Forelimb muscle (tissue), 1 donor: ENCODE data around the gene DUS4L. TPM values are rescaled to one million over a fixed set of nuclear protein-coding genes. Genes with fewer than 3 reads are reported as not detected.
A peak's percentile ranks its signal among the peaks of the same experiment; 100 is the strongest.
"Not testable (repeated sequence)": the region's sequence is repeated elsewhere in the genome, so short reads cannot be mapped to it uniquely, and the experiment has no call there.

Experiments used
- DNase-seq: peaks from one replicate; pipeline ENCODE4 v3.0.0-alpha.2; 2013; ENCODE audit warnings: low read depth
- polyA plus RNA-seq: library from polyadenylated mRNA; unstranded; fragments of 120-200 nt; gene quantifications from one replicate; pipeline ENCODE4 v1.2.1, GENCODE V29; 2013; ENCODE audit not compliant: insufficient read length

Gene DUS4L, protein sequence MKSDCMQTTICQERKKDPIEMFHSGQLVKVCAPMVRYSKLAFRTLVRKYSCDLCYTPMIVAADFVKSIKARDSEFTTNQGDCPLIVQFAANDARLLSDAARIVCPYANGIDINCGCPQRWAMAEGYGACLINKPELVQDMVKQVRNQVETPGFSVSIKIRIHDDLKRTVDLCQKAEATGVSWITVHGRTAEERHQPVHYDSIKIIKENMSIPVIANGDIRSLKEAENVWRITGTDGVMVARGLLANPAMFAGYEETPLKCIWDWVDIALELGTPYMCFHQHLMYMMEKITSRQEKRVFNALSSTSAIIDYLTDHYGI
- polyA plus RNA-seq: 6.9 TPM

GRCh38 chr7:107563775-107564552, at the start of gene DUS4L, which contains the start of gene COG5:
DUS4L (plus strand) TSS chr7:107563971; CDS start chr7:107567071, 3,100 bp downstream.
COG5 (minus strand) TSS chr7:107563920; CDS start chr7:107563896, 24 bp downstream.
- peak; percentile 44 for DNase-seq

DNA sequence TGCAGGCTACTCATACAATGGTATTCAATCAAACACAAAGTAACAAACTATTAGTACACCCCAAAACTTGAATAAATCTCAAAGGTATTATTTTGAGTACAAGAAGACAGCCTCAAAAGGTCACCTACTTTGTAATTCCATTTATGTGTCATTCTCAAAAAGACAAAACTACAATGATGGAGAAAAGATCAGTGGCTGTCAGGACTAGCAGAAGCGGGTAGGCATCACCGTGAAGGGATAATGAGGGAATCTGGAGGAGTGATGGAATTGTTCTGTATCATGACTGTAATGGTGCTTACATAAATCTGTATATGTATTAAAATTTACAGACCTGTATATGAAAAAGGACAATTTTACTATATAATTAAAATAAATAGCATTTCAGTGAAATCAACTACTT, 37.1 kb upstream of the DUS4L start:
- no peak for DNase-seq

DNA sequence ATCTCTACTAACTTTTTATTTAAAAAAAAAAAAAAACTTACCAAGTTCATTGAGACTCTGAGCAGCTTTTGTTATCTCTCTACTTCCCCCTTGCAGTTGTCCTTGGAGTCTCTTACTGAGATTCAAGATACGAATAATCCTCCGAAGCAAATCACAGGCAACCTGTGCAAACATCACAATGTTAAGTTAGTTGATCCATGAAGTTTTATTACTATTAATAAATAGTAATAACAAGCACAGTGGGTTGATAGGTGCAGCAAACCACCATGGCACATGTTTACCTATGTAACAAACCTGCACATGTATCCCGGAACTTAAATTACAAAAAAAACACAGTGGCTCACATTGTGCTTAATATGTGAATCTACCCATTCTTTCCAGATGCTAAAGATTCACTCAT, 36.6 kb upstream of the DUS4L start:
- DNase-seq: no peak

DNA sequence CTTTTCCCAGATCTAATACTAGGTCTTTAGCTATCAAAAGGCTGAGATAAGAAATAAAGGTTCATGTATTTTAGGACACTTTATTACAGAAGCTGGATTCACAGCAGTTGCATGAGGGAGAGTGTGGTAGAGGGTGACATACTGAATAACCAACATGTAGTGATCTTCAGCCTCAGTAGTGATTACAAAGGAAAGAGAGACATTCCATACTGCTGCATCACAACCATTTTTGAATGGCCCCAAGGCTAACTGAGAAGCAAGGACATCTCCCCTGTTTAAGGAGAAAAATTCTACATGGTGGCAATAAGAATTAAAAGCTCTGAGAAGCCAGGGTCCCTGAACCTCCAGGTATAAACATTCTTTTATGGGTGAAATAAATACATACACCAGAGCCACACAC, 35.3 kb upstream of the DUS4L start:
- no peak for DNase-seq

- DNase-seq: no peak
Measured at GRCh38 chr7:107530751-107531150, 33.0 kb upstream of the DUS4L start.

DNA sequence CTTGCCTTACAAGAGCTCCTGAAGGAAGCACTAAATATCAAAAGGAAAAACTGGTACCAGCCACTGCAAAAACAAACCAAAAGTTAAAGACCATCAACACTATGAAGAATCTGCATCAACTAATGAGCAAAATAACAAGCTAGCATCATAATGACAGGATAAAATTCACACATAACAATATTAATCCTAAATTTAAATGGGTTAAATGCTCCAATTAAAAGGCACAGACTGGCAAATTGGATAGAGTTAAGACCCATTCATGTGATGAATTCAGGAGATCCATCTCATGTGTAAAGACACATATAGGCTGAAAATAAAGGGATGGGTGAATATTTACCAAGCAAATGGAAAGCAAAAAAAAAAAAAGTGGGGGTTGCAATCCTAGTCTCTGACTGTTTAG, 29.6 kb upstream of the DUS4L start:
- no peak for DNase-seq

DNA sequence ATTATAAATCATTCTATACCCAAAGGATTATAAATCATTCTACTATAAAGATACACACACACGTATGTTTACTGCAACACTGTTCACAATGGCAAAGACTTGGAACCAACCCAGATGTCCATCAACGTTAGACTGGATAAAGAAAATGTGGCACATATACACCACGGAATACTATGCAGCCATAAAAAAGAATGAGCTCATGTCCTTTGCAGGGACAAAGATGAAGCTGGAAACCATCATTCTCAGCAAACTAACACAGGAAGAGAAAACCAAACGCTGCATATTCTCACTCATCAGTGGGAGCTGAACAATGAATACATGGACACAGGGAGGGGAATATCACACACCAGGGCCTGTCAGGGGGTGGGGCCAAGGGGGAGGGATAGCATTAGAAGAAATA, 26.5 kb upstream of the DUS4L start:
- not testable (repeated sequence) for DNase-seq

DNA sequence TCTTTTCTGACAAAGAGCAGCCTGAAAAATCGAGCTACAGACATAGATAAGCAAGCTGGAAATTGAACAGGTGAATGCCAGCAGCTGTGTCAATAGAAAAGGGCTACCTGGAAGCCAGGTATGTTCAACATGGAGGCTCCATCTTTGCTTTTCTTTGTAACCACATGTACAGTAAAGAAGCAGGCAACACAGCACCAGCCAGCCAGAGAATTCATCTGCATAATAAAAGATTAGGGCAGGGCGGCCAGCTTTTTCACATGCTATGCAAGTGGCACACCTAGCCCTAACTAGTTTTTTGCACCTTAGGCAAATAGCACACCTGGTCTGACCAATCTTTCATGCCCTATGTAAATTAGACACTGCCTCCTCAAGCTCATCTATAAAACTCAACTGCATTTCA, 25.8 kb upstream of the DUS4L start:
- DNase-seq: no peak

DNA sequence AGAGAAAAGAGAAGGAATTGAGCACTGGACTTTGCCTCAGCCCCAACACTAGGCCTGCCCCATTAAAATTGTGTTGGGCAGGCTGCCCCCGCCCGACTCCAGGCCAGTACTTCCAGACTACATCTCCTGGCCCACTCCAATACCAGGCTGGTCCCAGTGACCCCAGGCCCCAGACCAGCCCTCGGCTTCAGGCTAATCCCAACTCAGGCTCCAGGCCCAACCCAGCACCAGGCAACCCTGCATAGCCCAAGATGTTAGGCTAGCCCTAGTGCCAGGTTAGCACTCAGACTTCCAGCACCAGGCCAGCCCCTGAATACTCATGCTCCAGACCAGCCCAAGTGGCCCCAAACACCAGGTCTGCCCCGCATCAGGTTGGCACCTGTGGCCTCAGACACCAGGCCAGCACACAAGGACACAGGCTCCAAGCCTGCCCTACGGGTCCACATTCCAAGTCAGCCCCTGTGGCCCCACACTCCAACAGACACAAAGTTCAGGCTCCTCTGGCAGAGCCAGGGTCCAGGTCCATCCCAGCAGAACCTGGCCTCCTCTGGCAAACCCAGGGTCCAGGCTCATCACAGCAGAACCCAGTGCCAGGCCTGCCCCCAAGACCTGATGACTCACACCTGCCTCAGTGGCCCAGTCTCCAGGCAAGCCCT, 20.3 kb upstream of the DUS4L start:
- no peak for DNase-seq

DNA sequence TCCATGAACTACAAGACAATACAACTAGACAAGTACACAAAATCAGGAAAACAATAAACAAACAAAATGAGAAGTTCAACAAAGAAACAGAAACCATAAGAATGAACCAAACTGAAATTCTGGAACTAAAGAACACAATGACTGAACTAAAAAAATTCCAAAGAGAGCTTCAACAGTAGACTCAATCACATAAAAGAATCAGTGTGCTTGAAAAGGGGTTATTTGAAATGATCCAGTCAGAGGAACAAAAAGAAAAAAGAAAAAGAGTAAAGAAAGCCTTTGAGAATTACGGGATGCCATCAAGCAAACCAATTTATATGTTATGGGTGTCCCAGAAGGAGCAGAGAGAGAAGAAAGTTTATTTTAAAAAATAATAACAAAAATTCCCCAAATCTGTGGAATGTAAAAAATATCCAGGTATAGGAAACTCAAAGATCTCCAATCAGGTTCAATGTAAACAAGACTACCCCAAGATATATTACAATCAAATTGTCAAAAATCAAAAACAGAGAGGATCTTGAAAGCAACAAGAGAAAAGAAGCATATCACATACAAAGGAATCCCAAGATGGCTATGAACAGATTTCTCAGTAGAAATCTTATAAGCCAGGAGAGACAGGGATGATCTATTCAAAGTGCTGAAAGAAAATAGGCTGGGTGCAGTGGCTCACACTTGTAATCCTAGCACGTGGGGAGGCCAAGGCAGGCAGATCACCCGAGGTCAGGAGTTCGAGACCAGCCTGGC, 18.8 kb upstream of the DUS4L start:
- no peak for DNase-seq

- DNase-seq: no peak
Measured at GRCh38 chr7:107551936-107552335, 11.8 kb upstream of the DUS4L start.

DNA sequence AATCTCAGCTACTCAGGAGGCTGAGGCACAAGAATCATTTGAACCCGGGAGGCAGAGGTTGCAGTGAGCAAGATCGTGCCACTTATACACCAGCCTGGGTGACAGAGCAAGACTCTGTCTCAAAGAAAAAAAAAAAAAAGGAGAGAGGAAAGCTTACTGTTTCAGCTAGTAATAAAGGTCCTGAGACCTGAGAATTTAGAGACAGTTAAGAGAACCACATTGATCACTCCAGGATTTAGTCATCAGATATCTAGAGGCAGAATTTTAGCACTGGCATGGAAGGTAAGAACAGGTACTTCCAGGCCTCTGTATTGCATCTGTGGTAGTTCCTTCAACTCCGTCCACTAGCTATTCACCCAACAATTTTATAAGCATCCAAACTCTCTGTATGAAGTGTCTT, 7.9 kb upstream of the DUS4L start:
- no peak for DNase-seq

- DNase-seq: no peak
Measured at GRCh38 chr7:107559864-107560263, 3.9 kb upstream of the DUS4L start.

DNA sequence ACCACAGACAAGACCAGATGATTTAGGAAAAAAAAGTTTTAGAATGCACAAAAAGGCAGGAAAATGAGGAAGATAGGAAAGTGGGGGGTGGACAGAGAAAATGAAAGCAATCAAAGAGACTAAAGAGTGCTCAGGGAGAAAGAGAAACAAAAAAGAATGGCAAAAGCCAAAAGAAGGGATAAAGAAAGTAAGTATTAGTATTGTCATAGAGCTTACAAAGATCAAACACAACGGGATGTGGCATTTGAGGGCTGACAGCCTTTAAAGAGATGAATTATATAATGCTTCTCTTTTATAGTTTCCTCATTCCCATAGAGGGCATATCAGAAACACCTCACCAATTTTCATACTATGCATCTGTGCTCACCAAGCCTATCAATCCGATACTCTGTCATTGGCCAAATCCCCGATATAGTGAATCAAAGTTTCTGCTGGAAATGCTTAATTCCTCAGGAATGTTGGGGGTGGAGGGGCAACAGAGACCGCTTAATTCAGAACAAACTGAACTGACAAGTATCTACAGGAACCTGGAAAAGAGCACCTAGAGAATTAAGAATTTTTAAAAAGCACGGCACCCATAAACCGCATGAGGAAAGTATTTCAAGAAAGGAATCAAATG, 2.8 kb upstream of the DUS4L start:
- DNase-seq: no peak

DNA sequence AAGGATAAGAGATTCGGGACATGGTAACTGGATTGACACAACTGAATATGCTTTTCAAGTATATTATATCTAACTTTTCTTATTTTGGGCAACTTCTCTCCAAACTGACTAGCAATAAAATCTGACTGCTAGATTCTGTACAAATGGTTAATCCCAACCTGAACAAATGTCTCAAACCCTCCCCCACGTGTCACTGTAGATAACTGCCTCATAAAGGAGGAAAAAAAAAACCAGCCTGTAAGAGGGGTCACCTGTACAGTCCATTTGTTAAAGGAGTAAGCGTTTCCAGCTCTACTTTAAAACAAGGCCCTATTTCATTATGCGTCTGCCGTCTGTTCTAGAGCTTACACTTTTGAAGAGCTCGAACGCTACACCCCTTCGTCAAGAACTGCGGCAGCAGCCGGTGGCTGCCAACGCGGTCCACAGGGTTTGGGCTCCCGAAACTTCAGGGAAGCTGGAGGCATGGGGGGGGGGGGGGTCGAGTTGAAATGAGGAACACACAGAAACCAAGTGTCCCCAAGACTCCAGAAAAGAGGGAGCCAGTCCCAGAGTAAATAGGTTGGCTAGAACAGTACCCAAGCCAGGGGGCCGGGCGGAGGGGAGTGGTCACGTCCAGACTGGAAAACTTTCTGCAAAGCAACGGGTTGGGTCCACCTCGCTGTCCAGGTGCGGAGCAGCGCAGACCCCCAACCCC, 543 bp upstream of the DUS4L start:
- DNase-seq: no peak

GRCh38 chr7:107564553-107565298, 955 bp downstream of the DUS4L start:
- DNase-seq: no peak

DNA sequence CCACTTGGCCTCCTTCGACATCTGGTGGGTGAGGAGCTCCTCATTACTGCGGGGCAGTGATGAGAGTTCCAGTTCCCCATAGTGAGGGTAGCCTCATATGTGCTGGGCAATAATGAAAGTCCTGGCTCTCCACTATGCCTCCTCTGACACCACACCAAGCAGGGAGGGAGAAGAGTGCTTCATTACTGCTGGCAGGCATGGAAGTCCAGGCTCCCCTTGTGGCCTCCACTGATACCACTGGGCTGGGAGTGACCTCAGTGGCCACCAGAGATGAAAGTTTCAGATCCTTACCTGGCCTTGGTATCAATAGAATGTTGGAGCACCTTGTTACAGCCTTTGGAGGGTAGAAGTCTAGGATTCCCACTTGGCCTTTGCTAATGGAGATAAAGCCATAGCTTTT, 6.5 kb downstream of the DUS4L start:
- no peak for DNase-seq

DNA sequence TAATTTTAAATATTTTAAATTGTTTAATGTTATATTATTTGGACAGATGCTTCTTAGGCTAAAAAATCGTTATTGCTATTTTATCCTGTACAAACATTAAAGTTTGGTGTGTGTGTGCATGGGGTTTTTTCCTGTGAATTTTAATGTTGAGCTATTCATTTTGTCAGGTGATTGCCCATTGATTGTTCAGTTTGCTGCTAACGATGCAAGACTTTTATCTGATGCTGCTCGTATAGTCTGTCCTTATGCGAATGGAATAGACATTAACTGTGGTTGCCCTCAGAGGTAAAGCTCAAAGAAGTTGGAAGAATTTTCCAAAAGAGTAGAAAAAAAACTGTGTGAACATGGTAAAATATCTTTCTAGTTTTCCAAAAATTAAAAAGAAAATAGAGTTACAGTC, 9.8 kb downstream of the DUS4L start:
- DNase-seq: no peak

- DNase-seq: no peak
Measured at GRCh38 chr7:107579554-107579884, 15.7 kb downstream of the DUS4L start.
